K562 (cell line): ENCODE data around the gene PCDHGC4. TPM values are rescaled to one million over a fixed set of nuclear protein-coding genes. Genes with fewer than 3 reads are reported as not detected.

ENCODE experiments used
- ATAC-seq: fragments of 200-7000 bp; cut with Tn5 transposase; 3 replicates; pipeline ENCODE4 v1.9.1; 2020; ENCODE audit warnings: moderate library complexity
- BruUV-seq: library from RNA; stranded (reverse); fragments of 400-500 nt; replicated peaks from 2 replicates; lab custom pipeline; 2021; lab: Mats Ljungman, UMichigan
- CTCF ChIA-PET: fragments of 300-600 bp; formaldehyde crosslinking; extraction: SDS; loops from one replicate; lab custom pipeline; 2021; ENCODE audit warnings: low intra/inter-chr PET ratio; lab: Yijun Ruan, JAX
- POLR2A ChIA-PET: fragments of 300-600, 350-650 bp; sonication (Branson Sonifier 250); formaldehyde crosslinking; extraction: SDS; loops from one replicate; lab custom pipeline; 2021; ENCODE audit warnings: antibody characterized with exemption, inconsistent platforms; lab: Yijun Ruan, JAX
- DNase-seq, 4 experiments: peaks; one replicate each; pipeline versions ENCODE4 v3.0.0 to v3.0.0-alpha.2; 2011 to 2018; ENCODE audit warnings: low spot score in 3 of 4, mixed read lengths in 3 of 4; ENCODE audit errors: extremely low read depth in 1 of 4
- FAIRE-seq: peaks from 2 replicates; lab custom pipeline; 2011; peaks lifted over from hg19 to GRCh38; lab: Jason Lieb, UNC
- H2AFZ ChIP-seq: 2 replicates; pipeline ENCODE4 v1.6.0; 2011; ENCODE audit warnings: low read depth, low read length, control low read depth, inconsistent platforms
- H3K27ac ChIP-seq: fragments of 200-600 bp; 3 replicates; pipeline ENCODE4 v1.8.0; 2011; ENCODE audit warnings: low read depth, mild to moderate bottlenecking, control low read depth, inconsistent platforms, low read length, moderate library complexity, mixed read lengths; ENCODE audit errors: extremely low read depth
- H3K27me3 ChIP-seq, 2 experiments: fragments of 300-600 bp in 1 of 2; 2 replicates in 1 of 2; 3 replicates in 1 of 2; pipeline versions ENCODE4 v1.6.0 to v1.8.0; 2011; ENCODE audit warnings: inconsistent platforms in 2 of 2, low read length in 2 of 2, mild to moderate bottlenecking in 1 of 2, mixed read lengths in 1 of 2, moderate library complexity in 1 of 2; ENCODE audit not compliant: control insufficient read depth in 2 of 2, insufficient read depth in 2 of 2
- H3K36me3 ChIP-seq: fragments of 300-600 bp; 3 replicates; pipeline ENCODE4 v1.8.0; 2011; ENCODE audit warnings: mild to moderate bottlenecking, low read length, inconsistent platforms; ENCODE audit not compliant: control insufficient read depth, insufficient read depth
- H3K4me1 ChIP-seq, 2 experiments: fragments of 200-600 bp in 1 of 2; replicated peaks in 1 of 2; 2 replicates in 1 of 2; 3 replicates in 1 of 2; pipeline versions ENCODE4 v1.5.1 to v1.8.0; 2011; ENCODE audit warnings: inconsistent platforms in 2 of 2, low read length in 2 of 2, mild to moderate bottlenecking in 1 of 2, mixed read lengths in 1 of 2, moderate library complexity in 1 of 2; ENCODE audit not compliant: control insufficient read depth in 2 of 2, insufficient read depth in 2 of 2
- H3K4me2 ChIP-seq: 2 replicates; pipeline ENCODE4 v1.6.1; 2011; ENCODE audit warnings: low read length, control low read depth, inconsistent platforms, mixed read lengths; ENCODE audit not compliant: insufficient read depth
- H3K4me3 ChIP-seq: fragments of 200-600 bp; sonication (generic), shearing (Covaris generic); 2 replicates; pipeline ENCODE4 v1.5.1; 2016; ENCODE audit warnings: control low read depth, inconsistent platforms
- H3K79me2 ChIP-seq: fragments of 200-600 bp; 3 replicates; pipeline ENCODE4 v1.8.0; 2011; ENCODE audit warnings: low read length, inconsistent platforms; ENCODE audit not compliant: control insufficient read depth, insufficient read depth
- H3K9ac ChIP-seq, 2 experiments: 2 replicates each; pipeline versions ENCODE4 v1.6.0 to v1.6.1; 2011; ENCODE audit warnings: low read depth in 2 of 2, low read length in 2 of 2, control low read depth in 1 of 2, inconsistent platforms in 1 of 2, mild to moderate bottlenecking in 1 of 2, mixed read lengths in 1 of 2; ENCODE audit not compliant: insufficient read depth in 1 of 2
- H3K9me1 ChIP-seq: one replicate; pipeline ENCODE4 v1.6.0; 2011; ENCODE audit warnings: inconsistent platforms, mild to moderate bottlenecking, low read length, moderate library complexity; ENCODE audit not compliant: control insufficient read depth, insufficient read depth
- H3K9me3 ChIP-seq: replicated peaks from 2 replicates; pipeline ENCODE4 v1.5.1; 2011; ENCODE audit warnings: low read depth, low read length, inconsistent platforms; ENCODE audit not compliant: control insufficient read depth, insufficient read depth
- H4K20me1 ChIP-seq: replicated peaks from 2 replicates; pipeline ENCODE4 v1.6.1; 2011; ENCODE audit warnings: low read length, inconsistent platforms, mixed read lengths; ENCODE audit not compliant: control insufficient read depth, insufficient read depth
- BHLHE40 ChIP-seq: IDR thresholded peaks from 2 replicates; pipeline ENCODE4 v1.6.1; 2011; ENCODE audit warnings: low read length, improper control_type of control experiment
- CHCHD3 ChIP-seq: fragments of 250-450 bp; sonication (Bioruptor Pico); IDR thresholded peaks from 2 replicates; pipeline ENCODE4 v2.1.2; 2022; ENCODE audit warnings: mild to moderate bottlenecking
- ERF ChIP-seq: fragments of 450-650 bp; formaldehyde crosslinking; IDR thresholded peaks from 2 replicates; pipeline ENCODE4 v1.4.0; 2020; ENCODE audit warnings: mild to moderate bottlenecking, mixed read lengths
- ETV5 ChIP-seq: sonication (generic); formaldehyde crosslinking; IDR thresholded peaks from 2 replicates; pipeline ENCODE4 v1.4.0; 2020; ENCODE audit warnings: low read depth, mild to moderate bottlenecking, missing genetic modification reagents
- FOXP4 ChIP-seq: sonication (generic); formaldehyde crosslinking; IDR thresholded peaks from 2 replicates; pipeline ENCODE4 v1.8.0; 2022; ENCODE audit warnings: mild to moderate bottlenecking, missing genetic modification reagents, borderline replicate concordance
- MLX ChIP-seq, 2 experiments: fragments of 450-650 bp in 1 of 2; sonication (generic) in 1 of 2; formaldehyde crosslinking; conservative IDR thresholded peaks; 2 replicates each; pipeline versions ENCODE4 v1.4.0 to v1.8.1; 2020 to 2022; ENCODE audit warnings: mild to moderate bottlenecking in 1 of 2, missing genetic modification reagents in 1 of 2
- MTA1 ChIP-seq: fragments of 450-650 bp; IDR thresholded peaks from 2 replicates; pipeline ENCODE4 v1.6.1; 2017; ENCODE audit warnings: borderline replicate concordance
- NCOR1 ChIP-seq: fragments of 450-650 bp; IDR thresholded peaks from 2 replicates; pipeline ENCODE4 v1.6.1; 2016; ENCODE audit warnings: mild to moderate bottlenecking, moderate library complexity
- NUFIP1 ChIP-seq: fragments of 450-650 bp; IDR thresholded peaks from 2 replicates; pipeline ENCODE4 v1.6.1; 2018; ENCODE audit not compliant: partially characterized antibody
- PKNOX1 ChIP-seq: fragments of 450-650 bp; IDR thresholded peaks from 2 replicates; pipeline ENCODE4 v1.6.1; 2016
- SNIP1 ChIP-seq: fragments of 450-650 bp; IDR thresholded peaks from 2 replicates; pipeline ENCODE4 v1.7.1; 2017; ENCODE audit warnings: low read depth, mild to moderate bottlenecking
- ZNF174 ChIP-seq: fragments of 250-450 bp; sonication (Bioruptor Pico); IDR thresholded peaks from 2 replicates; pipeline ENCODE4 v1.4.0; 2020; ENCODE audit warnings: mild to moderate bottlenecking
- ZNF507 ChIP-seq: conservative IDR thresholded peaks from 2 replicates; pipeline ENCODE4 v1.6.1; 2017; ENCODE audit warnings: missing genetic modification characterization, missing compliant biosample characterization
- ZNF778 ChIP-seq: fragments of 450-650 bp; formaldehyde crosslinking; IDR thresholded peaks from 2 replicates; pipeline ENCODE4 v1.4.0; 2020; ENCODE audit warnings: mild to moderate bottlenecking, moderate library complexity
- WGBS: fragments of 100-300 bp; shearing (Covaris generic); methylation state at CpG from one replicate; pipeline ENCODE4 v1.1.6; 2016; ENCODE audit warnings: low coverage, mixed read lengths; ENCODE audit not compliant: insufficient coverage; ENCODE audit errors: missing lambda C conversion rate; 5-methylcytosine and 5-hydroxymethylcytosine counted together
- in situ Hi-C: fragments of 300-500 bp; cut with MboI; formaldehyde crosslinking; loops from 4 replicates; pipeline ENCODE4 v1.15.0; 2018; ENCODE audit warnings: inconsistent platforms, mixed read lengths
- intact Hi-C: fragments of 100-400 bp; cut with micrococcal nuclease; formaldehyde crosslinking; loops from 2 replicates; pipeline ENCODE4 v1.14.2; 2022
- polyA plus RNA-seq, 8 experiments: library from polyadenylated mRNA; depleted of rRNA in 4 of 8; stranded (reverse) in 5 of 8; unstranded in 3 of 8; fragments of >200 nt; fragmentation: Nextera tagmentation in 2 of 8; fragmentation: Illumina TruSeq in 1 of 8; extraction: Ambion mirVana in 2 of 8; extraction: Trizol in 1 of 8; gene quantifications; 2 replicates each; pipeline versions ENCODE4 v1.2.1 to v1.2.3, GENCODE V29; 2011 to 2014; ENCODE audit warnings: inconsistent platforms in 1 of 8, missing spikeins in 1 of 8
- total RNA-seq, 7 experiments: library from RNA; depleted of rRNA in 6 of 7; stranded (reverse); fragments of >200 nt in 6 of 7; fragmentation: Illumina TruSeq in 2 of 7; extraction: Trizol in 2 of 7; gene quantifications; 2 replicates each; pipeline versions ENCODE4 v1.2.1 to v1.2.3, GENCODE V29; 2011 to 2021; ENCODE audit warnings: low replicate concordance in 1 of 7
- TF ChIP-seq, protein P1 (sequence below): sonication (generic); formaldehyde crosslinking; IDR thresholded peaks from 2 replicates; pipeline ENCODE4 v1.8.0; 2023; ENCODE audit warnings: missing genetic modification reagents, mild to moderate bottlenecking, borderline replicate concordance

PCDHGC4 gene
- total and polyA plus RNA-seq, 9 of the 15 experiments (the other 6 are each of a cell fraction or from before 2014, with no cell fraction given) = 0.05 TPM; not detected in 8

GRCh38 chr5:141529873-141530272, 45.0 kb downstream of the PCDHGC4 start:
- H2AFZ ChIP-seq = no peak overlapping the region
- no peaks in the 10 kb centered on the region; the same call in 1 of the 2 replicates for H4K20me1 ChIP-seq
- WGBS = 94% methylated on average over 7 of the region's 7 CpGs
- in situ Hi-C loops = no loop called here
- TSS peak; percentile 18 for BruUV-seq
- DNase-seq (no peak), FAIRE-seq (no peak), ATAC-seq (no peak)
- no peak overlapping the region for H3K27ac ChIP-seq
- H3K79me2 ChIP-seq = no peaks in the 10 kb centered on the region
- peaks cover 0 to 2% of the 10 kb centered on the region in 2 experiments; a peak in 1 of 5 replicates for H3K4me1 ChIP-seq
- peaks cover 99% of the 10 kb centered on the region for H3K36me3 ChIP-seq
- no peaks in the 10 kb centered on the region for H3K9me1 ChIP-seq
- ChIA-PET POLR2A (no interaction called here), CTCF (no interaction called here)
- no peak overlapping the region for H3K4me2 ChIP-seq
- no peaks in the 10 kb centered on the region for H3K27me3 ChIP-seq
- H3K4me3 ChIP-seq = no peak overlapping the region
- no peaks in the 10 kb centered on the region for H3K9me3 ChIP-seq
- intact Hi-C loops = no loop called here
- H3K9ac ChIP-seq = no peak overlapping the region
- TF ChIP-seq, protein P1, sequence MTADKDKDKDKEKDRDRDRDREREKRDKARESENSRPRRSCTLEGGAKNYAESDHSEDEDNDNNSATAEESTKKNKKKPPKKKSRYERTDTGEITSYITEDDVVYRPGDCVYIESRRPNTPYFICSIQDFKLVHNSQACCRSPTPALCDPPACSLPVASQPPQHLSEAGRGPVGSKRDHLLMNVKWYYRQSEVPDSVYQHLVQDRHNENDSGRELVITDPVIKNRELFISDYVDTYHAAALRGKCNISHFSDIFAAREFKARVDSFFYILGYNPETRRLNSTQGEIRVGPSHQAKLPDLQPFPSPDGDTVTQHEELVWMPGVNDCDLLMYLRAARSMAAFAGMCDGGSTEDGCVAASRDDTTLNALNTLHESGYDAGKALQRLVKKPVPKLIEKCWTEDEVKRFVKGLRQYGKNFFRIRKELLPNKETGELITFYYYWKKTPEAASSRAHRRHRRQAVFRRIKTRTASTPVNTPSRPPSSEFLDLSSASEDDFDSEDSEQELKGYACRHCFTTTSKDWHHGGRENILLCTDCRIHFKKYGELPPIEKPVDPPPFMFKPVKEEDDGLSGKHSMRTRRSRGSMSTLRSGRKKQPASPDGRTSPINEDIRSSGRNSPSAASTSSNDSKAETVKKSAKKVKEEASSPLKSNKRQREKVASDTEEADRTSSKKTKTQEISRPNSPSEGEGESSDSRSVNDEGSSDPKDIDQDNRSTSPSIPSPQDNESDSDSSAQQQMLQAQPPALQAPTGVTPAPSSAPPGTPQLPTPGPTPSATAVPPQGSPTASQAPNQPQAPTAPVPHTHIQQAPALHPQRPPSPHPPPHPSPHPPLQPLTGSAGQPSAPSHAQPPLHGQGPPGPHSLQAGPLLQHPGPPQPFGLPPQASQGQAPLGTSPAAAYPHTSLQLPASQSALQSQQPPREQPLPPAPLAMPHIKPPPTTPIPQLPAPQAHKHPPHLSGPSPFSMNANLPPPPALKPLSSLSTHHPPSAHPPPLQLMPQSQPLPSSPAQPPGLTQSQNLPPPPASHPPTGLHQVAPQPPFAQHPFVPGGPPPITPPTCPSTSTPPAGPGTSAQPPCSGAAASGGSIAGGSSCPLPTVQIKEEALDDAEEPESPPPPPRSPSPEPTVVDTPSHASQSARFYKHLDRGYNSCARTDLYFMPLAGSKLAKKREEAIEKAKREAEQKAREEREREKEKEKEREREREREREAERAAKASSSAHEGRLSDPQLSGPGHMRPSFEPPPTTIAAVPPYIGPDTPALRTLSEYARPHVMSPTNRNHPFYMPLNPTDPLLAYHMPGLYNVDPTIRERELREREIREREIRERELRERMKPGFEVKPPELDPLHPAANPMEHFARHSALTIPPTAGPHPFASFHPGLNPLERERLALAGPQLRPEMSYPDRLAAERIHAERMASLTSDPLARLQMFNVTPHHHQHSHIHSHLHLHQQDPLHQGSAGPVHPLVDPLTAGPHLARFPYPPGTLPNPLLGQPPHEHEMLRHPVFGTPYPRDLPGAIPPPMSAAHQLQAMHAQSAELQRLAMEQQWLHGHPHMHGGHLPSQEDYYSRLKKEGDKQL = no peak
- no peak for TF ChIP-seq MLX (CRISPR knock-in tag; conservative IDR thresholded peaks at IDR 0.05)
- no peak for TF ChIP-seq FOXP4 (CRISPR knock-in tag)
- no peak for TF ChIP-seq PKNOX1
- no peak for TF ChIP-seq ERF
- TF ChIP-seq MTA1 = no peak
- no peak for TF ChIP-seq NUFIP1
- no peak for TF ChIP-seq CHCHD3 (CRISPR knock-in tag)
- TF ChIP-seq BHLHE40 = no peak
- TF ChIP-seq ZNF507 = no peak
- TF ChIP-seq ZNF174 (CRISPR knock-in tag) = no peak
- no peak for TF ChIP-seq SNIP1
- no peak for TF ChIP-seq ZNF778 (CRISPR knock-in tag)
- TF ChIP-seq NCOR1 = no peak
- TF ChIP-seq ETV5 = no peak
